ENCODE data around the gene PRCC.

Gene PRCC

GRCh38 chr1:156767101-156767878 is at the start of gene PRCC:
Gene PRCC (plus strand): TSS chr1:156767535. CDS start chr1:156767772, 237 bp downstream.
- DNase-seq (ENCODE audit: low read depth in 2 of 2) = peak; percentile 100

- no peak for DNase-seq (ENCODE audit: low read depth in 2 of 2)
Measured at GRCh38 chr1:156721131-156721530, 46.2 kb upstream of the PRCC start.

- DNase-seq (ENCODE audit: low read depth in 2 of 2) = no peak
Measured at GRCh38 chr1:156721535-156721934, 45.8 kb upstream of the PRCC start.

GRCh38 chr1:156725683-156726280 is 41.6 kb upstream of the PRCC start:
- DNase-seq (ENCODE audit: low read depth in 2 of 2) = no peak

GRCh38 chr1:156726549-156727226 is 40.6 kb upstream of the PRCC start:
- no peak for DNase-seq (ENCODE audit: low read depth in 2 of 2)

- DNase-seq (ENCODE audit: low read depth in 2 of 2) = no peak
Measured at GRCh38 chr1:156727492-156727891, 39.8 kb upstream of the PRCC start.

- no peak for DNase-seq (ENCODE audit: low read depth in 2 of 2)
Measured at GRCh38 chr1:156727926-156728598, 39.3 kb upstream of the PRCC start, which contains the start of gene METTL25B. Gene METTL25B (plus strand): TSS chr1:156728469. CDS start chr1:156729105, 636 bp downstream.

GRCh38 chr1:156728599-156729462 is 38.5 kb upstream of the PRCC start, which contains the start of gene ISG20L2:
Gene ISG20L2 (minus strand): TSS chr1:156728766. CDS start chr1:156727652, 1,114 bp downstream.
- DNase-seq (ENCODE audit: low read depth in 2 of 2) = peak; percentile 91 to 92

GRCh38 chr1:156733989-156734584 is 33.2 kb upstream of the PRCC start:
- DNase-seq (ENCODE audit: low read depth in 2 of 2) = no peak

GRCh38 chr1:156738407-156738806 is 28.9 kb upstream of the PRCC start:
- no peak for DNase-seq (ENCODE audit: low read depth in 2 of 2)

GRCh38 chr1:156738916-156739315 is 28.4 kb upstream of the PRCC start:
- DNase-seq (ENCODE audit: low read depth in 2 of 2) = no peak

- DNase-seq (ENCODE audit: low read depth in 2 of 2) = no peak
Measured at GRCh38 chr1:156740237-156740740, 27.0 kb upstream of the PRCC start.

GRCh38 chr1:156740741-156741480 is 26.4 kb upstream of the PRCC start, which contains the start of gene MRPL24:
Gene MRPL24 (minus strand): TSS chr1:156741088. CDS start chr1:156738704, 2,384 bp downstream.
- DNase-seq (ENCODE audit: low read depth in 2 of 2) = peak; percentile 98 to 99

- DNase-seq (ENCODE audit: low read depth in 2 of 2) = no peak
Measured at GRCh38 chr1:156741481-156741983, 25.8 kb upstream of the PRCC start.

GRCh38 chr1:156742017-156742416 is 25.3 kb upstream of the PRCC start:
- no peak for DNase-seq (ENCODE audit: low read depth in 2 of 2)

GRCh38 chr1:156742801-156743200 is 24.5 kb upstream of the PRCC start:
- DNase-seq (ENCODE audit: low read depth in 2 of 2) = no peak

GRCh38 chr1:156743367-156744302 is 23.7 kb upstream of the PRCC start:
- DNase-seq (ENCODE audit: low read depth in 2 of 2) = no peak

GRCh38 chr1:156744344-156744743 is 23.0 kb upstream of the PRCC start:
- no peak for DNase-seq (ENCODE audit: low read depth in 2 of 2)

Data from fibroblast of skin of left biceps (primary cell).